GM10248 (cell line): ENCODE measurements around the gene SPATA16.
"Not testable (repeated sequence)": the region's sequence is repeated elsewhere in the genome, so short reads cannot be mapped to it uniquely, and the experiment has no call there.

Experiments used
- CTCF ChIA-PET: fragments of 300-600 bp; sonication (Branson Sonifier 250); formaldehyde crosslinking; extraction: SDS; loops from one replicate; lab custom pipeline; 2021; ENCODE audit warnings: antibody characterized with exemption; lab: Yijun Ruan, JAX
- POLR2A ChIA-PET: fragments of 350-650 bp; sonication (Branson Sonifier 250); formaldehyde crosslinking; extraction: SDS; loops from one replicate; lab custom pipeline; 2020; ENCODE audit warnings: antibody characterized with exemption; lab: Yijun Ruan, JAX
- DNase-seq: peaks from one replicate; pipeline ENCODE4 v3.0.0; 2012; ENCODE audit errors: extremely low spot score
- TF ChIP-seq, protein P1 (sequence below): IDR thresholded peaks from 2 replicates; pipeline ENCODE4 v1.5.1; 2012; ENCODE audit warnings: mild to moderate bottlenecking, low read depth; ENCODE audit errors: extremely low read depth, missing control alignments, control extremely low read depth

Gene SPATA16

DNA sequence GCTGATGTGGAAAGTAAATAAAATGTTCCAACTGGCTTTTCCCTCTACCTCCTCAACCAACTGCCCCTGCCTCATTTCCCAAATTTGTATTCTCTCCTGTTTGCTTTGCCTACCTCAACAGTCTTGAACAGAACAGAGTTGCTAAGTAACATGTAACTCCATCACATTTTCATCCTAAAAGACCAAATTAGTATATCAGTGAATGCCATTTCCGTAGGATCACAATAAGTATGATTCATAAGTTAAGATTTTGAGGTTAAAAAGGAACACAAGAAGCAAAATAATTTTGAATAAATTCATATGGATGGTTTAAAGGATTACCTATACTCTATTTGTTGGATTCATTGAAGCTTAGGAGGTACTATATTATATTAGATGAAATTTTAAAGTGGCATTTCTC is 235.6 kb downstream of the SPATA16 start:
- DNase-seq = no peak
- ChIA-PET CTCF (no interaction called here), POLR2A (no interaction called here)
- TF ChIP-seq, protein P1, sequence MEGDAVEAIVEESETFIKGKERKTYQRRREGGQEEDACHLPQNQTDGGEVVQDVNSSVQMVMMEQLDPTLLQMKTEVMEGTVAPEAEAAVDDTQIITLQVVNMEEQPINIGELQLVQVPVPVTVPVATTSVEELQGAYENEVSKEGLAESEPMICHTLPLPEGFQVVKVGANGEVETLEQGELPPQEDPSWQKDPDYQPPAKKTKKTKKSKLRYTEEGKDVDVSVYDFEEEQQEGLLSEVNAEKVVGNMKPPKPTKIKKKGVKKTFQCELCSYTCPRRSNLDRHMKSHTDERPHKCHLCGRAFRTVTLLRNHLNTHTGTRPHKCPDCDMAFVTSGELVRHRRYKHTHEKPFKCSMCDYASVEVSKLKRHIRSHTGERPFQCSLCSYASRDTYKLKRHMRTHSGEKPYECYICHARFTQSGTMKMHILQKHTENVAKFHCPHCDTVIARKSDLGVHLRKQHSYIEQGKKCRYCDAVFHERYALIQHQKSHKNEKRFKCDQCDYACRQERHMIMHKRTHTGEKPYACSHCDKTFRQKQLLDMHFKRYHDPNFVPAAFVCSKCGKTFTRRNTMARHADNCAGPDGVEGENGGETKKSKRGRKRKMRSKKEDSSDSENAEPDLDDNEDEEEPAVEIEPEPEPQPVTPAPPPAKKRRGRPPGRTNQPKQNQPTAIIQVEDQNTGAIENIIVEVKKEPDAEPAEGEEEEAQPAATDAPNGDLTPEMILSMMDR = no peak

- no peak for DNase-seq
- TF ChIP-seq, protein P1 = no peak
- ChIA-PET CTCF (interaction anchor here (1.4 kb wide), 1 partner anchor 11 kb away, joined by 5 read pairs; no protein-coding TSS in a partner anchor), POLR2A (no interaction called here)
Measured at GRCh38 chr3:172904711-172905373, 236.2 kb downstream of the SPATA16 start.

DNA sequence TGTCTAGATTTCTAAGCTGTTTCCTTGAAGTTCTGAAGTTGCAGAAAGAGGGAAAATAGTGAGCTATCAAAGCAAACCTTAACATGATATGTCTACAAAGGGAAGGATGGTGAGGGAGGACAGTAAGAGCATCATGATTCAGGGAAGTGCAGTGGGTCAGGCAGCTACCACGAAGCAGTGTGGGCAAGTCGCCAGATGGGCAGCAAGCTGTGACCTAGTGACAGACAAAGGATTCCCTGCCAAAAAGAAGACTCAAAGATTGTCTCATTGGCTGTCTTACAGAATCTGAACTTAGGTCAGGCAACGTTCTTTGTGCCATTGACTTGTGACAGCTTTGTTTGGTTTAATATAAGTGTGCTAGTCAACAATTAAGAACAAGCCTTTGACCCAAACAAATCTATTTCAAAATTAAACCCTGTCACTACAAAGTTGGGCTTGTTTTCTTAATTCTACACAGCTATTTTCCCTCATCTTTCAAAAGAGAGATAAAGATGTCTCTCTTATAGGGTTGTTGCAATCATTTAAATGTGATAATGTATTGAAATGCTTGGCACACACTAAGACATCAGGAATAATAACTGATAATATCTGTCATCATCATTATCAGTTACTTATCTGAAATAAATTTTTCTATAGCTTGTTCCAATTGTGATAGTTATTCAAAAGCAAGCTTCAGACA is 237.3 kb downstream of the SPATA16 start:
- TF ChIP-seq, protein P1 = no peak
- ChIA-PET CTCF (interaction anchor here (0.9 to 1.4 kb wide), 4 partner anchors 10 to 26 kb away, joined by 3 to 5 read pairs (median 4); no protein-coding TSS in a partner anchor), POLR2A (no interaction called here)
- no peak for DNase-seq

DNA sequence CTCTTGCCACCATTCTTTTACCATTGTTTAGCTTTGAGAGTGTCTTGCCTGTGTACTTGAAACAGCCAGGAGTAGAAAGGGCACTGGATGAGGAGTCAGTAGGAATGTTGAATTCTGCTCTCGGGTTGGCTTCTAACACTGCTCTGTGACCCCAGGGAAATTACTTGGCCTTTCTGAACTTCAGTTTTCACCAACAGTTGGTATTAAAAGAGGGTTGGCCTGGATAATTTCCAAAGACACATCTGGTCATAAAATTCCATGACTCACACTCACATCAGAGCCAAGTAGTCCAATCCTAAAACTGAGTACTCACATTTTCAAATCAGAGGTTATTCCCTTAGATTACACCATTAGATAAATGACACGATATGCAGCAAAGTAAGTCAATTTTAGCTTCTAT is 248.9 kb downstream of the SPATA16 start:
- ChIA-PET CTCF (no interaction called here), POLR2A (no interaction called here)
- DNase-seq = no peak
- TF ChIP-seq, protein P1 = no peak

DNA sequence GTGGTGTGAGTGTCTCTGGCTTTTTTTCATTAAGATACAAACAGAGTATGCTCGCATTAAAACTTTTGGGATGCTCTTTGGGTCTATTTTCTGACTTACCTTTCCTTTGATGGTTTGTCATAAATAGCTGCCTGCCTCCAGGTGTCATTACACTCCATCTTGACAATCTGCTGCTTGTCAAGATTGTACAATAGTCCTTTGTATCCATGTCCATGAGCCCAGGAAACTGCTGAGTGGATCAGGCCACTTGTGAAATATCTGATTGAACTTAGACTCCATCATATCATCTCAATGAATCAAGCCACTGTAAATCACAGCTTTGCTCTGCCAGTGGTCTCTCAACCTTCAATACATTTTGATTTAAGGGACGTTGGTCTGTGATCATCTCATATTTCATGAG is 255.3 kb downstream of the SPATA16 start:
- DNase-seq = no peak
- ChIA-PET POLR2A (interaction anchor here (0.6 kb wide), 1 partner anchor 560 kb away, joined by 3 read pairs; no protein-coding TSS in a partner anchor), CTCF (no interaction called here)
- TF ChIP-seq, protein P1 = no peak

GRCh38 chr3:172882563-172882962 is 258.5 kb downstream of the SPATA16 start:
- DNase-seq = no peak
- TF ChIP-seq, protein P1 = no peak
- CTCF ChIA-PET = interaction anchor here (0.9 kb wide), 1 partner anchor 11 kb away, joined by 4 read pairs; no protein-coding TSS in a partner anchor
- POLR2A ChIA-PET = no interaction called here

DNA sequence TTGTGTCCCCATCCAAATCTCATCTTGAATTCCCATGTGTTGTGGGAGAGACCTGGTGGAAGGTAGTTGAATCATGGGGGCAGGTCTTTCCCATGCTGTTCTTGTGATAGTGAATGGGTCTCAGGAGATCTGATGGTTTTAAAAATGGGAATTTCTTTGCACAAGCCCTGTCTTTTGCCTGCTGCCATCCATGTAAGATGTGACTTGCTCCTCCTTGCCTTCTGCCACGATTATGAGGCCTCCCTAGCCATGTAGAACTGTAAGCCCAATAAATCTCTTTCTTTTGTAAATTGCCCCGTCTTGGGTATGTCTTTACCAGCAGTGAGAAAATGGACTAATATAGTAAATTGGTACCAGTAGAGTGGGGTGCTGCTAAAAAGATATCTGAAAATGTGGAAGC is 261.7 kb downstream of the SPATA16 start:
- DNase-seq, CTCF ChIA-PET, POLR2A ChIA-PET: not testable (repeated sequence)
